Inflammatory macrophage treated with lipopolysaccharide for 4 hours (primary cell): ENCODE data around the gene EID3.
"Not testable (repeated sequence)": the region's sequence is repeated elsewhere in the genome, so short reads cannot be mapped to it uniquely, and the experiment has no call there.

Experiments
- DNase-seq: peaks from one replicate; pipeline ENCODE4 v3.0.0-alpha.2; 2020

The EID3 gene

GRCh38 chr12:104290855-104291254 lies 12.7 kb upstream of the EID3 start:
- no peak for DNase-seq

- no peak for DNase-seq
Observed at GRCh38 chr12:104291867-104292524, 11.5 kb upstream of the EID3 start.

GRCh38 chr12:104292872-104293794 lies 10.4 kb upstream of the EID3 start:
- no peak for DNase-seq

- DNase-seq, result not testable (repeated sequence)
Observed at GRCh38 chr12:104294158-104294859, 9.2 kb upstream of the EID3 start.

GRCh38 chr12:104294927-104295668 lies 8.4 kb upstream of the EID3 start:
- no peak for DNase-seq

GRCh38 chr12:104295954-104296353 lies 7.6 kb upstream of the EID3 start:
- DNase-seq, result no peak

- DNase-seq, result no peak
Observed at GRCh38 chr12:104296718-104297117, 6.8 kb upstream of the EID3 start.

GRCh38 chr12:104297477-104298113 lies 5.9 kb upstream of the EID3 start:
- DNase-seq, result no peak

- peak; percentile 57 for DNase-seq
Observed at GRCh38 chr12:104299842-104300481, 3.6 kb upstream of the EID3 start.

- DNase-seq, result no peak
Observed at GRCh38 chr12:104304261-104305009, 896 bp downstream of the EID3 start.

- DNase-seq, result no peak
Observed at GRCh38 chr12:104305349-104305748, 1.8 kb downstream of the EID3 start.

- no peak for DNase-seq
Observed at GRCh38 chr12:104306376-104306775, 2.8 kb downstream of the EID3 start.

- DNase-seq, result no peak
Observed at GRCh38 chr12:104306943-104307654, 3.6 kb downstream of the EID3 start.

- DNase-seq, result no peak
Observed at GRCh38 chr12:104307655-104308000, 4.1 kb downstream of the EID3 start.

GRCh38 chr12:104309446-104309993 lies 6.0 kb downstream of the EID3 start:
- no peak for DNase-seq

GRCh38 chr12:104310751-104311633 lies 7.5 kb downstream of the EID3 start:
- no peak for DNase-seq

GRCh38 chr12:104312202-104312601 lies 8.7 kb downstream of the EID3 start:
- DNase-seq, result no peak

- no peak for DNase-seq
Observed at GRCh38 chr12:104312654-104313053, 9.1 kb downstream of the EID3 start.
